Measurements from ENCODE around the gene PSKH1. TPM values are rescaled to one million over a fixed set of nuclear protein-coding genes. Genes with fewer than 3 reads are reported as not detected.

PSKH1 gene
- total RNA-seq, 1 experiment from 2014 or later = 24.2 TPM

GRCh38 chr16:67949645-67950044, 56.6 kb downstream of the PSKH1 start:
- H3K36me3 ChIP-seq (ENCODE audit: insufficient read depth, low read length, poor library complexity, severe bottlenecking) = peaks cover 43% of the 10 kb centered on the region
- ChIA-PET POLR2A (ENCODE audit: low non-redundant PET) (no interaction called here), CTCF (no interaction called here)
- intact Hi-C loops (cut with micrococcal nuclease; ENCODE audit: unreplicated experiment) = no loop called here
- no TSS peak for BruUV-seq (replicated peaks)
- no peak overlapping the region for H3K27ac ChIP-seq (ENCODE audit: low read depth, low read length, poor library complexity, severe bottlenecking)
- TF ChIP-seq, protein P1, sequence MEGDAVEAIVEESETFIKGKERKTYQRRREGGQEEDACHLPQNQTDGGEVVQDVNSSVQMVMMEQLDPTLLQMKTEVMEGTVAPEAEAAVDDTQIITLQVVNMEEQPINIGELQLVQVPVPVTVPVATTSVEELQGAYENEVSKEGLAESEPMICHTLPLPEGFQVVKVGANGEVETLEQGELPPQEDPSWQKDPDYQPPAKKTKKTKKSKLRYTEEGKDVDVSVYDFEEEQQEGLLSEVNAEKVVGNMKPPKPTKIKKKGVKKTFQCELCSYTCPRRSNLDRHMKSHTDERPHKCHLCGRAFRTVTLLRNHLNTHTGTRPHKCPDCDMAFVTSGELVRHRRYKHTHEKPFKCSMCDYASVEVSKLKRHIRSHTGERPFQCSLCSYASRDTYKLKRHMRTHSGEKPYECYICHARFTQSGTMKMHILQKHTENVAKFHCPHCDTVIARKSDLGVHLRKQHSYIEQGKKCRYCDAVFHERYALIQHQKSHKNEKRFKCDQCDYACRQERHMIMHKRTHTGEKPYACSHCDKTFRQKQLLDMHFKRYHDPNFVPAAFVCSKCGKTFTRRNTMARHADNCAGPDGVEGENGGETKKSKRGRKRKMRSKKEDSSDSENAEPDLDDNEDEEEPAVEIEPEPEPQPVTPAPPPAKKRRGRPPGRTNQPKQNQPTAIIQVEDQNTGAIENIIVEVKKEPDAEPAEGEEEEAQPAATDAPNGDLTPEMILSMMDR (conservative IDR thresholded peaks at IDR 0.05; ENCODE audit: low read depth, low read length) = no peak
- TF ChIP-seq EZH2 (IDR thresholded peaks at IDR 0.05; ENCODE audit: borderline replicate concordance, low read depth, low read length, poor library complexity, severe bottlenecking) = no peak
- no peak overlapping the region for H3K4me3 ChIP-seq (ENCODE audit: low read depth, low read length, poor library complexity, severe bottlenecking)
- H3K9me3 ChIP-seq (ENCODE audit: low read depth, low read length, poor library complexity, severe bottlenecking) = no peaks in the 10 kb centered on the region
- H3K27me3 ChIP-seq (replicated peaks; ENCODE audit: insufficient read depth, low read depth, low read length, poor library complexity) = no peaks in the 10 kb centered on the region
- DNase-seq (ENCODE audit: low spot score) = no peak
- no peaks in the 10 kb centered on the region for H3K4me1 ChIP-seq (ENCODE audit: insufficient read depth, low read length, poor library complexity, severe bottlenecking)

DNA sequence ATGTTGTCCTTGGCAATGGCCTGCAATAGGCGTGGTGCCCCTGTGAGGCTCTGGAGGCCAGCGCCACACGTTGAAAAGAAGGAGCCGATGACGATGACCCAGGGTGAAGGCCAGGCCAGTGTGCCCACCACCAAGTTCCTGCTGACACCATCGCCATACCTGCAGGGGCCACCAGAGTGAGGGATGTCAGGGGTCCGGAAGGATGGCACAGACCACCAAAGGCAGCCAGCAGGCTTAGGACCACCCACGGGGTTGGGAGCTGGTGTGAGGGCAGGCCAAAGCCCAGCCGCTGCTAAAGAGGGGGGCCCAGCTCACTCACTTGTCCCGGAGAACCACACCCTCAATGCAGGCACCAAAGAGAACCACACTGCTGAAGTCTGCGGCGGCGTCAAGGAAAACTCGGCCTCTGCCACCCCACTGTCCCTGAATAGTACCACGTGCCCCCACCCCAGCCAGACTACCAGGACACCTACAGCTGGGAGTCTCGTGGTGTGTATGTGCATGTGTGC, 57.3 kb downstream of the PSKH1 start:
- no peaks in the 10 kb centered on the region for H3K4me1 ChIP-seq (ENCODE audit: insufficient read depth, low read length, poor library complexity, severe bottlenecking)
- no peaks in the 10 kb centered on the region for H3K9me3 ChIP-seq (ENCODE audit: low read depth, low read length, poor library complexity, severe bottlenecking)
- no peak overlapping the region for H3K4me3 ChIP-seq (ENCODE audit: low read depth, low read length, poor library complexity, severe bottlenecking)
- CTCF ChIA-PET = no interaction called here
- TF ChIP-seq EZH2 (IDR thresholded peaks at IDR 0.05; ENCODE audit: borderline replicate concordance, low read depth, low read length, poor library complexity, severe bottlenecking) = no peak
- TF ChIP-seq, protein P1 (conservative IDR thresholded peaks at IDR 0.05; ENCODE audit: low read depth, low read length) = no peak
- no peak for DNase-seq (ENCODE audit: low spot score)
- no peak overlapping the region for H3K27ac ChIP-seq (ENCODE audit: low read depth, low read length, poor library complexity, severe bottlenecking)
- POLR2A ChIA-PET (ENCODE audit: low non-redundant PET) = no interaction called here
- peaks cover 41% of the 10 kb centered on the region for H3K36me3 ChIP-seq (ENCODE audit: insufficient read depth, low read length, poor library complexity, severe bottlenecking)
- H3K27me3 ChIP-seq (replicated peaks; ENCODE audit: insufficient read depth, low read depth, low read length, poor library complexity) = no peaks in the 10 kb centered on the region
- intact Hi-C loops (cut with micrococcal nuclease; ENCODE audit: unreplicated experiment) = no loop called here
- no TSS peak for BruUV-seq (replicated peaks)

- POLR2A ChIA-PET (ENCODE audit: low non-redundant PET) = no interaction called here
- no peaks in the 10 kb centered on the region for H3K27me3 ChIP-seq (replicated peaks; ENCODE audit: insufficient read depth, low read depth, low read length, poor library complexity)
- H3K4me3 ChIP-seq (ENCODE audit: low read depth, low read length, poor library complexity, severe bottlenecking) = no peak overlapping the region
- intact Hi-C loops (cut with micrococcal nuclease; ENCODE audit: unreplicated experiment) = no loop called here
- no peak for TF ChIP-seq EZH2 (IDR thresholded peaks at IDR 0.05; ENCODE audit: borderline replicate concordance, low read depth, low read length, poor library complexity, severe bottlenecking)
- TF ChIP-seq, protein P1 (conservative IDR thresholded peaks at IDR 0.05; ENCODE audit: low read depth, low read length) = no peak
- H3K4me1 ChIP-seq (ENCODE audit: insufficient read depth, low read length, poor library complexity, severe bottlenecking) = no peaks in the 10 kb centered on the region
- no TSS peak for BruUV-seq (replicated peaks)
- no peaks in the 10 kb centered on the region for H3K9me3 ChIP-seq (ENCODE audit: low read depth, low read length, poor library complexity, severe bottlenecking)
- H3K27ac ChIP-seq (ENCODE audit: low read depth, low read length, poor library complexity, severe bottlenecking) = no peak overlapping the region
- DNase-seq (ENCODE audit: low spot score) = no peak
- peaks cover 34% of the 10 kb centered on the region for H3K36me3 ChIP-seq (ENCODE audit: insufficient read depth, low read length, poor library complexity, severe bottlenecking)
- CTCF ChIA-PET = no interaction called here
Observed at GRCh38 chr16:67951485-67951884, 58.4 kb downstream of the PSKH1 start.

Data from A673 (cell line).